HUES6 (cell line): ENCODE data around the gene SLC9A8.
A peak's percentile ranks its signal among the peaks of the same experiment; 100 is the strongest.
"Not testable (repeated sequence)": the region's sequence is repeated elsewhere in the genome, so short reads cannot be mapped to it uniquely, and the experiment has no call there.

Experiments used
- H3K27ac ChIP-seq: 2 replicates; pipeline ENCODE4 v1.7.0; 2013; ENCODE audit warnings: low read depth, mild to moderate bottlenecking, low read length, inconsistent platforms
- H3K27me3 ChIP-seq: 2 replicates; pipeline ENCODE4 v1.6.1; 2013; ENCODE audit warnings: low read length; ENCODE audit not compliant: control insufficient read depth, insufficient read depth
- H3K36me3 ChIP-seq: 2 replicates; pipeline ENCODE4 v1.6.1; 2013; ENCODE audit warnings: low read length; ENCODE audit not compliant: control insufficient read depth, insufficient read depth
- H3K4me1 ChIP-seq: 2 replicates; pipeline ENCODE4 v1.6.1; 2013; ENCODE audit warnings: low read length; ENCODE audit not compliant: control insufficient read depth, insufficient read depth
- H3K4me3 ChIP-seq: 2 replicates; pipeline ENCODE4 v1.5.1; 2013; ENCODE audit warnings: low read depth, low read length
- H3K9ac ChIP-seq: one replicate; pipeline ENCODE4 v1.6.1; 2013; ENCODE audit warnings: mild to moderate bottlenecking, low read length
- H3K9me3 ChIP-seq: 2 replicates; pipeline ENCODE4 v1.6.1; 2013; ENCODE audit warnings: low read depth, low read length; ENCODE audit not compliant: control insufficient read depth, insufficient read depth

SLC9A8 gene

DNA sequence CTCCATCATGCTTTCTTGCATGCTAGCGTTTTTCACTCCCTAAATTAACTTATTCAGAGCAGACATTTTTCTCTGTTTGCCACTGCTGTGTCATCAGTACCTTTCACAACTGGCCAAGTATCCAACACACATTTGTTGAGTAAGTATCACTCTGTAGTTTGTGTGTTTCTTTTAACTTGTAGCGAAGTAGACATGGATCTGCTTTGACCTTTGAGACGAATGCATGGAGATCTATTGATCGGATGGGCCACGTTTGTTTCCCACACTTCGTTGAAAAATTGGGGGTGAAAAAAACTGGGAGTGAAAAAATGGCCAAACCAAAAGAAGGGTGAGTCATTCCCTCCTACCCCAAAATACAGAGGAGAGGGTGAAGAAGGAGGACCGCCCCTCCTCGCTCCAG lies 12.9 kb upstream of the SLC9A8 start:
- no peaks in the 10 kb centered on the region for H3K9me3 ChIP-seq
- no peaks in the 10 kb centered on the region for H3K27me3 ChIP-seq
- no peaks in the 10 kb centered on the region for H3K36me3 ChIP-seq
- no peak overlapping the region for H3K27ac ChIP-seq
- H3K9ac ChIP-seq = no peak overlapping the region
- H3K4me1 ChIP-seq = no peaks in the 10 kb centered on the region
- no peak overlapping the region for H3K4me3 ChIP-seq

GRCh38 chr20:49803418-49803817 lies 9.2 kb upstream of the SLC9A8 start:
- Histone ChIP-seq H3K4me1 (no peaks in the 10 kb centered on the region), H3K4me3 (no peak overlapping the region), H3K27me3 (no peaks in the 10 kb centered on the region), H3K9me3 (no peaks in the 10 kb centered on the region), H3K36me3 (no peaks in the 10 kb centered on the region), H3K9ac (no peak overlapping the region), H3K27ac (no peak overlapping the region)

DNA sequence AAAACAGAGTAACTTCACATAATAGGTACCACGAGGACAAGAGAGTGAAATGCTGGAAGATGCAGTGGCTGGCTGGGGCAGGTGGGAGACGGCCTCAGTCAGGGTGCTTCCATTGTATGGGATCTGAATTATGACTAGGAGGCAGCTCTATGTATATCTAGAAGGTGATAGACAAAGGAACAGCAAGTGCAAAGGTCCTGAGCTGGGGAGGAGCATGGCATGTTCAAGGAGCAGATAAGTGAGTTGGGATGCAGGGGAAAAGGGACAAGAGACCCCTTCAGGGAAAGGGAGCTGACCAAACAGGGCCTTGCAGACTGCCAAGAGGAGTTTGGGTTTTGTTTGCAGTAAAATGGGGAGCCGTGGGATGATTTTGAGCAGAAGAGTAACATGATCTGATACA lies 8.3 kb upstream of the SLC9A8 start:
- Histone ChIP-seq H3K36me3 (no peaks in the 10 kb centered on the region), H3K9ac (peak overlapping the region; percentile 19), H3K27ac (no peak overlapping the region), H3K9me3 (no peaks in the 10 kb centered on the region), H3K4me3 (no peak overlapping the region), H3K4me1 (no peaks in the 10 kb centered on the region), H3K27me3 (no peaks in the 10 kb centered on the region)

DNA sequence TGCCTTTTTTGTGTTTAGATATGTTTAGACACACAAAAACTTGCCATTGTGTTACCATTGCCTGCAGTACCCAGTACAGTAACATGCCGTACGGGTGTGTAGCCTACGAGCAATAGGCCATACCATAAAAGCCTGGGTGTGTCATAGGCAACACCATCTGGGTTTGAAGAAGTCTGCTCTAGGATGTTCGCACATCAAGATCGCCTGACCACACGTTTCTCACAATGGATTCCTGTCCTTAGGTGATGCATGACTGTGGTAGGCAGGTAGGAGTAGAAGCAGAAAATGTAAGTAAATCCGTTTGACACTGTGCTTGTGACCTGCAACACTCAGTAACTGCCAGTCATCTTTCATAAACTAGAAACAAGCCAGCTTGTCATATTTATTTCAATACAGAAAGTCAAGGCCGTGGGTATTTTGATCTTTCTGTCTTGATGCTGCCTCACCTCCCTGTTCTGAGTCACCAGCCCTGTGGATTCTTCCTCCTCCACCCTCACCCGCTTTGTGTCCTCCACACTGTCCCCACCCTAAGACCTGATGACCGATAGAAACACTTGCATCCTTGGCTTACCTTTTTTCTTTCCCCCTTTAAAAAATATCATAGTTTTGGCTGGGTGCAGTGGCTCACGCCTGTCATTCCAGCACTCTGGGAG lies 7.3 kb upstream of the SLC9A8 start:
- not testable (repeated sequence) for H3K27me3 ChIP-seq, H3K9me3 ChIP-seq, H3K4me1 ChIP-seq, H3K9ac ChIP-seq, H3K27ac ChIP-seq, H3K36me3 ChIP-seq, H3K4me3 ChIP-seq

DNA sequence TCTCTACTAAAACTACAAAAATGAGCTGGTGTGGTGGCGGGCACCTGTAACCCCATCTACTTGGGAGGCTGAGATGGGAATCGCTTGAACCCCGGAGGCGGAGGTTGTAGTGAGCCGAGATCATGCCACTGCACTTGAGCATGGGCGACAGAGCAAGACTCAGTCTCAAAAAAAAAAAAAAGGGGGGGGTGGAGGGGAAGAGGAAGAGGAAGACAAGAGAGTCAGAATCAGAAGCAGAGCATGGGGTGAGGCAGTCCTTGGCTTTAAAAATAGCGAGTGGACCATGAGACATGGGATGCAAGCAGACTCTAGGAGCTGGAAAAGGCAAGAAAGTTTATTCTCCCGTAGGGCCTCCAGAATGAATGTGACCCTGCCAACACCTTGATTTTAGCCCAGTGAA lies 3.9 kb upstream of the SLC9A8 start:
- H3K9ac ChIP-seq = no peak overlapping the region
- H3K4me1 ChIP-seq = peaks cover 4% of the 10 kb centered on the region; the same call in 1 of the 2 replicates
- no peak overlapping the region for H3K27ac ChIP-seq
- no peak overlapping the region for H3K4me3 ChIP-seq
- H3K27me3 ChIP-seq = no peaks in the 10 kb centered on the region
- H3K9me3 ChIP-seq = no peaks in the 10 kb centered on the region
- H3K36me3 ChIP-seq = no peaks in the 10 kb centered on the region

GRCh38 chr20:49809803-49810359 lies 2.7 kb upstream of the SLC9A8 start:
- Histone ChIP-seq H3K4me3 (no peak overlapping the region), H3K4me1 (peaks cover 4% of the 10 kb centered on the region; the same call in 1 of the 2 replicates), H3K9ac (no peak overlapping the region)

DNA sequence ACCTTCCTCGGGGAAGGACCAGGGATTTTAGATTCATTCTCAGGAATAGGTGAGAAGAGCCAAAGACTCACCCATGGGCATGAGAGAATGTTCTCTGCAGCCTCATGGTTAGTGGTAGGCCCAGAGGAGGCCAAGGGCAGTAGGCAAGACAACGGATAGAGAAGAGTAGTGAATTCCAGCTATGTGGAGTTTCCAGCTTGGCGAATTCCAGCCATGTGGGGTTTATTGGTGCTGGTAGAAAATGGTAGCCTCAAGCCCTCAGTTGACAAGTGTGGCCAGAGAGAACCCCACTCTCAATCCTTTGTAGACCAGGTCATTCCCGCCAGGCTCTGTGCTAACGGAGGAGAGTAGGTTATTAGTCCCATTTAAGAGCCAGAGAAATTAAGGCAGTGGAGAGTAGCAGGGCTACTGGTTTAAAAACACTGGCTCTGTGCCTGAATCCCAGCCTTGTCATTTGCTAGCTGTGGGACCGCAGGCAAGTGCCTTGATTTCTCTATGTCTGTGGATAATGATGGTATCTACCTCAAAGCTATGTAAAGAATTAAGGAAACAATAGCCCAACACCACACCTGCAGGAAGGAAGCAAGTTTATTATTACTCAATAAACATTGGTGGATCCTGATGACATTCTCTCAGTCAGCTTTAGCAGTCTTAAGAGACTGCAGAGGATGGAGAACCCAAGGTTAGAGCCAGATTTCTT lies 2.0 kb upstream of the SLC9A8 start:
- H3K27me3 ChIP-seq = no peaks in the 10 kb centered on the region
- no peak overlapping the region for H3K27ac ChIP-seq
- no peak overlapping the region for H3K9ac ChIP-seq
- peaks cover 4% of the 10 kb centered on the region; the same call in 1 of the 2 replicates for H3K4me1 ChIP-seq
- no peak overlapping the region for H3K4me3 ChIP-seq
- H3K9me3 ChIP-seq = no peaks in the 10 kb centered on the region
- peaks cover 5% of the 10 kb centered on the region; the same call in 1 of the 2 replicates for H3K36me3 ChIP-seq

More at GRCh38 chr20:49809803-49810359, 2.7 kb upstream of the SLC9A8 start:
- H3K27me3 ChIP-seq = no peaks in the 10 kb centered on the region
- H3K27ac ChIP-seq = no peak overlapping the region
- no peaks in the 10 kb centered on the region for H3K9me3 ChIP-seq
- 0 out of 2 replicates have a peak, but pooled peaks cover under 1% of the 10 kb centered on the region for H3K36me3 ChIP-seq

GRCh38 chr20:49811825-49812506 lies 662 bp upstream of the SLC9A8 start:
- Histone ChIP-seq H3K27ac (peak overlapping the region; percentile 5; the same call in 1 of the 2 replicates), H3K4me3 (peak overlapping the region; percentile 73), H3K9ac (peak overlapping the region; percentile 75), H3K4me1 (peaks cover 4% of the 10 kb centered on the region; the same call in 1 of the 2 replicates), H3K27me3 (no peaks in the 10 kb centered on the region), H3K9me3 (no peaks in the 10 kb centered on the region), H3K36me3 (peaks cover 9% of the 10 kb centered on the region; the same call in 1 of the 2 replicates)

DNA sequence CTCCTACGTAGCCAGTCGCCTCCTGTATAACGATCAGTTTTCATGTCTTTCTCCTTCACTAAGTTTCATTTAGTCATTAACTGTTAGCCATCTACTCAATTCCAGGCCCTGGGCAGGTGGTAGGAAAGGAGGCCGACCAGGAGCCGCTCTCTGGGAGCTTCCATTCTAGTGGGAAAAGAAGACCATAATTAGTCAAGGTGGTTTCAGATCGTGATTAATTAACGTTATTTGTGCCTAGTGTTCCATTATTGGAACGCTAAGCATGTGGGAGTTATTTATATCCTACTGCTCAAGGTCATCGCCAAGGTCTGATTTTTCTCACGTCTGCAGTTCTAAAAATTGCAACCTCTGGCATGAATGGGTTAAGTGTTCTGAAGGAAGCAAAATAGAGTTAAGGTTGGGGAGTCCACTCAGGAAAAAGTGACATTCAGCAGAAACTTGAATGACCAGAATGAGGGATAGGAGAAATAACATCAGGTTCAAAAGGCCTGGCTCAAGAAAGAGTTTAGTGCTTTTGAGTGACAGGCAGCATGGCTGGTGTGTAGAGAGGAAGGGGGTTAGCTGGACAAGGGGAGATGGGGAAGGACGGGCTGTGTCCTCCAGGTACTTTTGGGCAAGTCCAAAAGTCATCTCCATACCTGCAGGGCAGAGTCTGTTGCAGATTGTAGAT lies 812 bp downstream of the SLC9A8 start:
- peaks cover 12% of the 10 kb centered on the region for H3K36me3 ChIP-seq
- H3K9me3 ChIP-seq = no peaks in the 10 kb centered on the region
- peak overlapping the region; percentile 11; the same call in 1 of the 2 replicates for H3K27ac ChIP-seq
- H3K4me3 ChIP-seq = peak overlapping the region; percentile 73
- peak overlapping the region; percentile 72 for H3K9ac ChIP-seq
- peaks cover 4% of the 10 kb centered on the region; the same call in 1 of the 2 replicates for H3K4me1 ChIP-seq
- H3K27me3 ChIP-seq = no peaks in the 10 kb centered on the region

GRCh38 chr20:49814057-49814694 lies 1.5 kb downstream of the SLC9A8 start:
- Histone ChIP-seq H3K4me1 (peaks cover 4% of the 10 kb centered on the region; the same call in 1 of the 2 replicates), H3K4me3 (no peak overlapping the region), H3K9ac (no peak overlapping the region), H3K36me3 (peaks cover 18% of the 10 kb centered on the region), H3K27me3 (no peaks in the 10 kb centered on the region), H3K9me3 (no peaks in the 10 kb centered on the region), H3K27ac (no peak overlapping the region)
